Neural progenitor cell (in vitro differentiated cells): ENCODE results near the gene CHMP4B. TPM values are rescaled to one million over a fixed set of nuclear protein-coding genes. Genes with fewer than 3 reads are reported as not detected.

ENCODE experiments used
- DNase-seq: peaks from one replicate; pipeline ENCODE4 v3.0.0-alpha.2; 2016; ENCODE audit warnings: low spot score
- H2AFZ ChIP-seq: fragments of 200-600 bp; sonication (generic); replicated peaks from 2 replicates; pipeline ENCODE4 v1.6.1; 2016; ENCODE audit warnings: antibody characterized with exemption
- H3F3A ChIP-seq: fragments of 200-600 bp; sonication (generic); 2 replicates; pipeline ENCODE4 v1.6.1; 2016; ENCODE audit warnings: antibody characterized with exemption, low read depth
- H3K27ac ChIP-seq: fragments of 200-600 bp; sonication (generic); 2 replicates; pipeline ENCODE4 v1.5.1; 2016; ENCODE audit warnings: mild to moderate bottlenecking
- H3K27me3 ChIP-seq: fragments of 200-600 bp; sonication (generic); 2 replicates; pipeline ENCODE4 v1.6.1; 2016; ENCODE audit warnings: mild to moderate bottlenecking, moderate library complexity
- H3K36me3 ChIP-seq: fragments of 200-600 bp; sonication (generic); 2 replicates; pipeline ENCODE4 v1.5.1; 2016
- H3K4me1 ChIP-seq: fragments of 200-600 bp; sonication (generic); 2 replicates; pipeline ENCODE4 v1.6.1; 2016; ENCODE audit warnings: mixed run types
- H3K4me2 ChIP-seq: fragments of 200-600 bp; sonication (generic); 2 replicates; pipeline ENCODE4 v1.6.1; 2016
- H3K4me3 ChIP-seq: fragments of 200-600 bp; sonication (generic); 2 replicates; pipeline ENCODE4 v1.5.1; 2016
- H3K79me2 ChIP-seq: fragments of 200-600 bp; sonication (generic); 2 replicates; pipeline ENCODE4 v1.6.1; 2016; ENCODE audit warnings: low read depth
- H3K9ac ChIP-seq: fragments of 200-600 bp; sonication (generic); 2 replicates; pipeline ENCODE4 v1.6.1; 2016
- H3K9me3 ChIP-seq: fragments of 200-600 bp; sonication (generic); 2 replicates; pipeline ENCODE4 v1.5.1; 2016; ENCODE audit warnings: low read depth
- H4K20me1 ChIP-seq: fragments of 200-600 bp; sonication (generic); 2 replicates; pipeline ENCODE4 v1.6.1; 2016; ENCODE audit warnings: low read depth
- H3K27ac Mint-ChIP-seq: 3 replicates; pipeline ENCODE4 v1.8.0; 2021; ENCODE audit warnings: mixed read lengths
- H3K27me3 Mint-ChIP-seq: 2 replicates; pipeline ENCODE4 v1.8.0; 2022; ENCODE audit warnings: low read depth, mild to moderate bottlenecking, inconsistent platforms, moderate library complexity, mixed read lengths; ENCODE audit not compliant: insufficient read depth
- H3K36me3 Mint-ChIP-seq: 3 replicates; pipeline ENCODE4 v1.8.0; 2021; ENCODE audit warnings: mixed read lengths
- H3K4me1 Mint-ChIP-seq: 3 replicates; pipeline ENCODE4 v1.8.0; 2021; ENCODE audit warnings: mixed read lengths
- H3K4me3 Mint-ChIP-seq: 3 replicates; pipeline ENCODE4 v1.8.0; 2021; ENCODE audit warnings: mild to moderate bottlenecking, moderate library complexity, mixed read lengths
- H3K9me3 Mint-ChIP-seq: 3 replicates; pipeline ENCODE4 v1.8.0; 2020; ENCODE audit warnings: mixed read lengths
- CTCF ChIP-seq: fragments of 200-600 bp; sonication (generic); IDR thresholded peaks from 2 replicates; pipeline ENCODE4 v1.5.1; 2017; ENCODE audit warnings: antibody characterized with exemption, mild to moderate bottlenecking
- EZH2 ChIP-seq: fragments of 200-600 bp; sonication (generic); IDR thresholded peaks from 2 replicates; pipeline ENCODE4 v1.6.1; 2017; ENCODE audit warnings: antibody characterized with exemption, mild to moderate bottlenecking, moderate library complexity
- EZH2phosphoT487 ChIP-seq: fragments of 200-600 bp; sonication (generic); IDR thresholded peaks from 2 replicates; pipeline ENCODE4 v1.6.1; 2017; ENCODE audit warnings: antibody characterized with exemption
- total RNA-seq: library from RNA; depleted of rRNA; stranded (reverse); fragments of >200 nt; gene quantifications from 2 replicates; pipeline ENCODE4 v1.2.3, GENCODE V29; 2015; ENCODE audit warnings: low replicate concordance

Gene CHMP4B
- total RNA-seq, 1 donor from 2014 or later, result 40.7 TPM

GRCh38 chr20:33897313-33897912, 86.3 kb downstream of the CHMP4B start:
- Mint-ChIP-seq H3K27ac (no peak overlapping the region), H3K9me3 (no peaks in the 10 kb centered on the region), H3K4me1 (peaks cover 23% of the 10 kb centered on the region), H3K27me3 (peaks cover 22% of the 10 kb centered on the region), H3K4me3 (no peak overlapping the region), H3K36me3 (no peaks in the 10 kb centered on the region)
- H3K4me2 ChIP-seq, result no peak overlapping the region
- H4K20me1 ChIP-seq, result no peaks in the 10 kb centered on the region
- no peaks in the 10 kb centered on the region for H3K27me3 ChIP-seq
- no peak overlapping the region for H3K27ac ChIP-seq
- TF ChIP-seq EZH2 (no peak), CTCF (peak; percentile 45)
- no peak overlapping the region for H3K4me3 ChIP-seq
- H3K36me3 ChIP-seq, result no peaks in the 10 kb centered on the region
- H3K4me1 ChIP-seq, result peaks cover 16% of the 10 kb centered on the region
- H2AFZ ChIP-seq, result no peak overlapping the region
- no peak overlapping the region for H3K9ac ChIP-seq
- peaks cover 25% of the 10 kb centered on the region for H3F3A ChIP-seq
- no peak for DNase-seq
- no peaks in the 10 kb centered on the region for H3K79me2 ChIP-seq
- no peaks in the 10 kb centered on the region for H3K9me3 ChIP-seq

- Histone ChIP-seq H3K4me3 (no peak overlapping the region), H3K9ac (no peak overlapping the region), H3K27me3 (no peaks in the 10 kb centered on the region), H3K79me2 (no peaks in the 10 kb centered on the region), H3F3A (peaks cover 25% of the 10 kb centered on the region), H3K9me3 (no peaks in the 10 kb centered on the region), H3K4me1 (peaks cover 16% of the 10 kb centered on the region), H2AFZ (no peak overlapping the region), H3K4me2 (no peak overlapping the region), H4K20me1 (no peaks in the 10 kb centered on the region), H3K27ac (no peak overlapping the region), H3K36me3 (no peaks in the 10 kb centered on the region)
- Mint-ChIP-seq H3K4me1 (peaks cover 23% of the 10 kb centered on the region), H3K27ac (peak overlapping the region; percentile 91), H3K4me3 (no peak overlapping the region), H3K27me3 (peaks cover 15% of the 10 kb centered on the region), H3K36me3 (no peaks in the 10 kb centered on the region), H3K9me3 (no peaks in the 10 kb centered on the region)
- TF ChIP-seq EZH2phosphoT487 (no peak), CTCF (no peak), EZH2 (no peak)
- no peak for DNase-seq
Measured at GRCh38 chr20:33899106-33899505, 88.0 kb downstream of the CHMP4B start.

GRCh38 chr20:33900521-33901131, 89.5 kb downstream of the CHMP4B start:
- Histone ChIP-seq H3K9ac (no peak overlapping the region), H3K27me3 (no peaks in the 10 kb centered on the region), H3K4me2 (peak overlapping the region; percentile 60), H2AFZ (peak overlapping the region; percentile 44), H3K27ac (peak overlapping the region; percentile 24), H3F3A (peaks cover 25% of the 10 kb centered on the region), H3K36me3 (no peaks in the 10 kb centered on the region), H4K20me1 (no peaks in the 10 kb centered on the region), H3K4me1 (peaks cover 16% of the 10 kb centered on the region), H3K79me2 (no peaks in the 10 kb centered on the region), H3K4me3 (peak overlapping the region; percentile 3), H3K9me3 (no peaks in the 10 kb centered on the region)
- Mint-ChIP-seq H3K27ac (peak overlapping the region; percentile 58), H3K4me3 (peak overlapping the region; percentile 17), H3K9me3 (no peaks in the 10 kb centered on the region), H3K36me3 (no peaks in the 10 kb centered on the region), H3K4me1 (peaks cover 21% of the 10 kb centered on the region), H3K27me3 (peaks cover 12% of the 10 kb centered on the region)
- TF ChIP-seq EZH2 (no peak), CTCF (no peak), EZH2phosphoT487 (no peak)
- peak; percentile 85 for DNase-seq
